C4-2B (cell line): ENCODE results near the gene PDE1A.

Experiments
- H3K27ac ChIP-seq: fragments of 450-650 bp; 2 replicates; pipeline ENCODE4 v1.5.1; 2017
- CTCF ChIP-seq: fragments of 450-650 bp; conservative IDR thresholded peaks from 2 replicates; pipeline ENCODE4 v1.5.1; 2017; ENCODE audit warnings: mild to moderate bottlenecking
- ZFX ChIP-seq: fragments of 450-650 bp; IDR thresholded peaks from 2 replicates; pipeline ENCODE4 v1.6.1; 2017

PDE1A gene

GRCh38 chr2:182302972-182303371 is 123.9 kb downstream of the PDE1A start:
- TF ChIP-seq ZFX (no peak), CTCF (no peak)
- H3K27ac ChIP-seq: no peak overlapping the region

GRCh38 chr2:182302174-182302573 is 124.7 kb downstream of the PDE1A start:
- no peak for TF ChIP-seq CTCF
- no peak for TF ChIP-seq ZFX
- H3K27ac ChIP-seq: no peak overlapping the region

GRCh38 chr2:182301093-182301492 is 125.7 kb downstream of the PDE1A start:
- TF ChIP-seq ZFX: no peak
- TF ChIP-seq CTCF: no peak
- H3K27ac ChIP-seq: no peak overlapping the region

GRCh38 chr2:182300608-182301007 is 126.2 kb downstream of the PDE1A start:
- no peak overlapping the region for H3K27ac ChIP-seq
- TF ChIP-seq ZFX: no peak
- no peak for TF ChIP-seq CTCF

- no peak overlapping the region for H3K27ac ChIP-seq
- TF ChIP-seq ZFX (no peak), CTCF (no peak)
Observed at GRCh38 chr2:182299632-182300031, 127.2 kb downstream of the PDE1A start.

- no peak for TF ChIP-seq CTCF
Observed at GRCh38 chr2:182298456-182298855, 128.4 kb downstream of the PDE1A start.

GRCh38 chr2:182291296-182291695 is 135.5 kb downstream of the PDE1A start:
- TF ChIP-seq CTCF (no peak), ZFX (no peak)
- no peak overlapping the region for H3K27ac ChIP-seq

More at GRCh38 chr2:182298456-182298855, 128.4 kb downstream of the PDE1A start:
- no peak overlapping the region for H3K27ac ChIP-seq
